Loucy (cell line): ENCODE data around the gene FGL2.
"Not testable (repeated sequence)": the region's sequence is repeated elsewhere in the genome, so short reads cannot be mapped to it uniquely, and the experiment has no call there.

Experiments
- H2AFZ ChIP-seq: fragments of 200-600 bp; sonication (generic); 2 replicates; pipeline ENCODE4 v1.6.0; 2016; ENCODE audit warnings: antibody characterized with exemption, mild to moderate bottlenecking, low read length, moderate library complexity
- H3F3A ChIP-seq: fragments of 200-600 bp; 2 replicates; pipeline ENCODE4 v1.6.0; 2016; ENCODE audit warnings: antibody characterized with exemption, low read depth, mild to moderate bottlenecking
- H3K27me3 ChIP-seq: fragments of 200-600 bp; sonication (generic); 2 replicates; pipeline ENCODE4 v1.6.1; 2014; ENCODE audit warnings: low read length, mild to moderate bottlenecking; ENCODE audit not compliant: insufficient read depth, poor library complexity, severe bottlenecking
- H3K36me3 ChIP-seq: fragments of 200-600 bp; sonication (generic); 2 replicates; pipeline ENCODE4 v1.6.1; 2016; ENCODE audit warnings: low read length; ENCODE audit not compliant: insufficient read depth
- H3K4me1 ChIP-seq: fragments of 200-600 bp; sonication (generic); 2 replicates; pipeline ENCODE4 v1.5.1; 2014; ENCODE audit warnings: low read length, mild to moderate bottlenecking; ENCODE audit not compliant: insufficient read depth, poor library complexity, severe bottlenecking
- H3K4me2 ChIP-seq: fragments of 200-600 bp; sonication (generic); 2 replicates; pipeline ENCODE4 v1.6.0; 2014; ENCODE audit warnings: antibody characterized with exemption, low read length, low read depth, mild to moderate bottlenecking; ENCODE audit not compliant: poor library complexity, severe bottlenecking
- H3K4me3 ChIP-seq: fragments of 200-600 bp; sonication (generic); 2 replicates; pipeline ENCODE4 v1.5.1; 2014; ENCODE audit warnings: low read length, mild to moderate bottlenecking, mixed read lengths; ENCODE audit not compliant: poor library complexity, severe bottlenecking
- H3K79me2 ChIP-seq: fragments of 200-600 bp; sonication (generic); 2 replicates; pipeline ENCODE4 v1.6.1; 2014; ENCODE audit warnings: low read length; ENCODE audit not compliant: insufficient read depth
- H3K9ac ChIP-seq: fragments of 200-600 bp; sonication (generic); 2 replicates; pipeline ENCODE4 v1.6.0; 2014; ENCODE audit warnings: mild to moderate bottlenecking, low read depth, low read length, moderate library complexity; ENCODE audit not compliant: poor library complexity, severe bottlenecking
- H3K9me2 ChIP-seq: fragments of 200-600 bp; sonication (generic); replicated peaks from 2 replicates; pipeline ENCODE4 v1.6.1; 2016; ENCODE audit warnings: low read depth, low read length, mixed read lengths
- H3K9me3 ChIP-seq: fragments of 200-600 bp; sonication (generic); 2 replicates; pipeline ENCODE4 v1.6.1; 2014; ENCODE audit warnings: mild to moderate bottlenecking, antibody characterized with exemption, low read length, low read depth; ENCODE audit not compliant: insufficient read depth
- H4K20me1 ChIP-seq: fragments of 200-600 bp; sonication (generic); 2 replicates; pipeline ENCODE4 v1.6.0; 2014; ENCODE audit warnings: antibody characterized with exemption, low read length, mild to moderate bottlenecking; ENCODE audit not compliant: insufficient read depth, poor library complexity, severe bottlenecking
- EZH2phosphoT487 ChIP-seq: fragments of 200-600 bp; IDR thresholded peaks from 2 replicates; pipeline ENCODE4 v1.6.1; 2018; ENCODE audit warnings: antibody characterized with exemption, mild to moderate bottlenecking, moderate library complexity, borderline replicate concordance
- TF ChIP-seq, protein P1 (sequence below): fragments of 200-600 bp; sonication (generic); conservative IDR thresholded peaks from 2 replicates; pipeline ENCODE4 v1.5.1; 2014; ENCODE audit warnings: mild to moderate bottlenecking, antibody characterized with exemption, low read length

Gene FGL2

DNA sequence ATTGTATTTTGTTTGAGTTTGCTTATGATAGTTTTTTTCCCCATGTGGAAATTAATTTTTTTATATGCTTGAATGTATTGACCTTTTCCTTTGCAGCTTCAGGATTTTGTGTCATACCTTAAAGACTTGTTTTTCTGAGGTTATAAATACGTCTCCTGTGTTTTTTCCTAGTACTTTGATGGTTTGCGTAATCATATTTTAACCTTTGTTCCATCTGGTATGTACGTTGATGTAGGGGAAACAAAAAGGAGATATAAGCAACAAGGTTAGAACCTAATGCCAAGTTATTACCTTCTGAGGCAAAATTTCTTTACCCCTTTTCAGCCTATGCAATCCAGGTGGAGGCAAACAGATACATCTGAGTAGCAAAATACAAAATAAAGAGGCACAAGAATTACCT is 17.9 kb downstream of the FGL2 start:
- H3K9ac ChIP-seq, result no peak overlapping the region
- H3K79me2 ChIP-seq, result no peaks in the 10 kb centered on the region
- H3K36me3 ChIP-seq, result no peaks in the 10 kb centered on the region
- H3K4me2 ChIP-seq, result no peak overlapping the region
- H3K4me1 ChIP-seq, result no peaks in the 10 kb centered on the region
- H3K9me3 ChIP-seq, result no peaks in the 10 kb centered on the region
- no peak overlapping the region for H2AFZ ChIP-seq
- no peaks in the 10 kb centered on the region for H4K20me1 ChIP-seq
- no peaks in the 10 kb centered on the region for H3K27me3 ChIP-seq
- TF ChIP-seq, protein P1, sequence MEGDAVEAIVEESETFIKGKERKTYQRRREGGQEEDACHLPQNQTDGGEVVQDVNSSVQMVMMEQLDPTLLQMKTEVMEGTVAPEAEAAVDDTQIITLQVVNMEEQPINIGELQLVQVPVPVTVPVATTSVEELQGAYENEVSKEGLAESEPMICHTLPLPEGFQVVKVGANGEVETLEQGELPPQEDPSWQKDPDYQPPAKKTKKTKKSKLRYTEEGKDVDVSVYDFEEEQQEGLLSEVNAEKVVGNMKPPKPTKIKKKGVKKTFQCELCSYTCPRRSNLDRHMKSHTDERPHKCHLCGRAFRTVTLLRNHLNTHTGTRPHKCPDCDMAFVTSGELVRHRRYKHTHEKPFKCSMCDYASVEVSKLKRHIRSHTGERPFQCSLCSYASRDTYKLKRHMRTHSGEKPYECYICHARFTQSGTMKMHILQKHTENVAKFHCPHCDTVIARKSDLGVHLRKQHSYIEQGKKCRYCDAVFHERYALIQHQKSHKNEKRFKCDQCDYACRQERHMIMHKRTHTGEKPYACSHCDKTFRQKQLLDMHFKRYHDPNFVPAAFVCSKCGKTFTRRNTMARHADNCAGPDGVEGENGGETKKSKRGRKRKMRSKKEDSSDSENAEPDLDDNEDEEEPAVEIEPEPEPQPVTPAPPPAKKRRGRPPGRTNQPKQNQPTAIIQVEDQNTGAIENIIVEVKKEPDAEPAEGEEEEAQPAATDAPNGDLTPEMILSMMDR, result no peak
- TF ChIP-seq EZH2phosphoT487, result no peak
- H3K9me2 ChIP-seq, result no peaks in the 10 kb centered on the region
- H3K4me3 ChIP-seq, result no peak overlapping the region
- no peaks in the 10 kb centered on the region for H3F3A ChIP-seq

DNA sequence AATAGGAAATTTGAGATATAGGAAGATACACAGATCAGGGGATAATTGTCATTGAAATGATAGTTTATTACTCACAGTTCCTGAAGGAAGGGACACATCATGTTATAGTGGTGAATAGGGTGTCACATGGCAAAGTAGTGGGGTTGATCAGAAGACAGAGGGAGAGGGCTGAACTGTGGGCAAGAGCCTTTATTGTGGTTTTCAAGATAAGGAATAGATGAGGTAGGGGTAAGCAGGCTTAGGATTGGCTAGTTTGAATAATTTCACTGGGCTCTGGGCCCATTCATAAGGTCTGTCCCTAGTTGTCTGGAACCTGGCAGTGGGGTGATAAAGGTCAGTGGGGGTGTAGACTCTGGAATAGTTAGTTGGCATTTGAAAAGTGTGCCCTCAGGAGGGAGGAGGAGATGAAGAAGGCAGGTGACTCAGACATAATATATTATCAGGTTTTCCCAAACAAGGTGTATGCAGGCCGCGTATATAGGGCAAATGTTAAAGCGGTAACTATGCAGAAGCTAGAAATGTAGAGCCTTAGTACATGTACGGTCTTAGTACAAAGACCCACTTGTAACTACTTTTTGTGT is 18.5 kb downstream of the FGL2 start:
- Histone ChIP-seq H2AFZ (no peak overlapping the region), H3K9me2 (no peaks in the 10 kb centered on the region), H3K4me3 (no peak overlapping the region), H4K20me1 (no peaks in the 10 kb centered on the region), H3F3A (no peaks in the 10 kb centered on the region), H3K9me3 (no peaks in the 10 kb centered on the region), H3K4me2 (no peak overlapping the region), H3K4me1 (no peaks in the 10 kb centered on the region), H3K27me3 (no peaks in the 10 kb centered on the region), H3K79me2 (no peaks in the 10 kb centered on the region), H3K9ac (no peak overlapping the region), H3K36me3 (no peaks in the 10 kb centered on the region)
- TF ChIP-seq, protein P1, result no peak

DNA sequence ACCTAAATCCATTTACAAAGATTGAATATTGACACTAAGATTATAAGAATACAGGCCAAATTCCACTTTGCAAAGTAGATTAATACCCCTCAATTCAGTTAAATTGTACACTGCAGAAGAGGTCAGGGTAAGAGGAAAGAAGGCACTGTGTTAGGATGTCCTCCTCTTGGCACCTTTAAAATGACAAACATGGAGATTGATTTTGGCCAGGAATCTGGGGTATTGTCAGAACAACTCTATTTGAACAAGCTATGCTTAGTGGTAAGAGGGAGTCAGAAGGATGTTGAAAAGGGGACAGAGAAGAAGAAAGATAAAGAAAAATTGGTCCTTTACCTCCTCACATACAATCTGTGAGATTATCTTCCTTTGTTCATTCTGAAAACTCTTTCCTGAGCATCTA is 21.6 kb downstream of the FGL2 start:
- not testable (repeated sequence) for H3K9ac ChIP-seq, H3K27me3 ChIP-seq, H3K36me3 ChIP-seq, H3K9me2 ChIP-seq, H3K4me1 ChIP-seq, H2AFZ ChIP-seq, H3F3A ChIP-seq, H3K4me3 ChIP-seq, H3K9me3 ChIP-seq, H3K79me2 ChIP-seq, H3K4me2 ChIP-seq, H4K20me1 ChIP-seq

DNA sequence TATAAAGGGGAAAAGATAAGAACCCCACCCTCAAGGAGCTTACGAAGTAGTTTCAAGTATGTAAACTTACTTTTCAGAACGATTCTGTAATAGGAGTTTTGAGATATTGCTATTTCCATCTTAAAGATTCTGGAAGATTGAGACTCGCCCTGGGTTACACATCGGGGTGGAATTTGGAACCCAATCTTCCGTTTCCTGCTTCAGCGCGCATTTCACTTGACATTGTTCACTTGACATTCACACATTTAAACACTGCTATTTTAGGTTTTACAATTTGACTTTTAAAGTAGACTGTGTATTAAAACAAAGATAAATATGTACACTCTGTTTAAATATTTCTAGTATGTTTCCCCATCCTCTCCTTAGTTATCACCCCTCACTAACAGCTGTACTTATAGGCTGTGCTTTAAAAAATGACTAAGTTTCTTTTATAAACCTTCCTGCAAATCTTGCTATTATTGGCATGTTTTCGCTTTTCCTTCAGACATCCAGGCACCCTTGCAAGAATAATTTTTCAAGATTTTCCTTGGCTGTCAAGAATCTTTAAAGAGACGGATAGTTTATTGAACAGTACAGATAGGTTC is 22.2 kb downstream of the FGL2 start:
- H3K79me2 ChIP-seq, H3K36me3 ChIP-seq, H4K20me1 ChIP-seq, H2AFZ ChIP-seq, H3K9ac ChIP-seq, H3K9me2 ChIP-seq, H3K4me3 ChIP-seq, H3K9me3 ChIP-seq, H3F3A ChIP-seq, H3K4me1 ChIP-seq, H3K4me2 ChIP-seq, H3K27me3 ChIP-seq: not testable (repeated sequence)

DNA sequence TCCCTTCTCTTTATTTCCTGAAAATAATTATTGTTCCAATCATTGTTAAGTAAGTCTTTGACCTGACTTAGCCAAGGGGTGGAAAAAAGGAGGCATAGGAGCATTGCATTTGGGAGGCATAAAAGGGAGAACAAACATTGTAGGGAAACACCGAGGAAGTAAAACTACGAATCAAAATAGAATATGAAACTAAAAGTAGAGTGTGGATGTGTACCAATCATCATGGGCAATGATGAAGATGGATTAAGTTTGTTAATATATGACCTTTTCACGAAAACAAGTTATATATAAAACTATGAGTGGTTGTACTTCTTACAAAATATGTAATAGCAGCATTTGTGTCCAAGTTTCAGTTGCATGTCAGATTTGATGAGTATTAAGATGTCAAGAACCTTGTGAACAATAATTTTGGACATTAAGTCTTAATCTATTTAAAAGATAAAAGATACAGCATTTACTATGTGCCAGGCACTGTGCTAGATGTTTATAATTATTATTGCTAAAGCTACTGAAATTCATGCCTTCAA is 24.3 kb downstream of the FGL2 start:
- not testable (repeated sequence) for H3K9ac ChIP-seq, H3F3A ChIP-seq, H3K27me3 ChIP-seq, H3K9me2 ChIP-seq, H3K36me3 ChIP-seq, H2AFZ ChIP-seq, H4K20me1 ChIP-seq, H3K4me1 ChIP-seq, H3K4me2 ChIP-seq, H3K4me3 ChIP-seq, H3K9me3 ChIP-seq, H3K79me2 ChIP-seq

DNA sequence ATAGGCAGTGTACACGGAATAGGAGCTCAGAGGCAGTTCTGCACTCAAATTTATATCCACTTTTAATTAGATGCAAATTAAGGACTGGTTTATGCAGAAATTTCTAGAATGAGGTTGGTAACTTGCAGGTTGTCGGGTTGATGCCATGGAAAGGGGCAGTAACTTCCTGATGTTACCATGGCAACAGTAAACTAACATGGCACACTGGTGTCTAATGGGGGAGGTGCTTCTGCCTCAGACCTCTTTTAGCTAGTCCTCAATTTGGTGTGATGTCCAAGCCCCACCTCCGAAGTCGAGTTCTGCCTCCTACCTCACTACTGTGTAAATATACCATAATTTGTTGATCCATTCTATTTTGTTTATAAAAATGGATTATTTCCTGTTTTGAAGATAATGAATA is 25.2 kb downstream of the FGL2 start:
- H3K4me2 ChIP-seq, H3F3A ChIP-seq, H3K79me2 ChIP-seq: not testable (repeated sequence)

More for the DNA sequence above, 25.2 kb downstream of the FGL2 start:
- not testable (repeated sequence) for H3K9ac ChIP-seq, H2AFZ ChIP-seq, H3K36me3 ChIP-seq, H3K9me2 ChIP-seq, H4K20me1 ChIP-seq, H3K9me3 ChIP-seq, H3K27me3 ChIP-seq, H3K4me3 ChIP-seq
- peaks cover 11% of the 10 kb centered on the region for H3K4me1 ChIP-seq
